Stomach (tissue), 9 donors: ENCODE data around the gene ESPL1. TPM values are rescaled to one million over a fixed set of nuclear protein-coding genes. Genes with fewer than 3 reads are reported as not detected.
A peak's percentile ranks its signal among the peaks of the same experiment; 100 is the strongest.

ENCODE experiments used
- DNase-seq, 2 donors: peaks; one replicate each; pipeline versions ENCODE4 v3.0.0 to v3.0.0-alpha.2; 2013 to 2019
- H3K27ac ChIP-seq, 5 donors: fragments of 200-600 bp in 4 of 5; sonication (generic) in 4 of 5; one replicate each; pipeline ENCODE4 v1.5.1; 2013 to 2019; ENCODE audit warnings: mild to moderate bottlenecking in 1 of 5, moderate library complexity in 1 of 5
- H3K27me3 ChIP-seq, 3 donors: fragments of 200-600 bp; sonication (generic); one replicate each; pipeline ENCODE4 v1.5.1; 2017 to 2019; ENCODE audit warnings: mixed run types in 1 of 3
- H3K36me3 ChIP-seq, 4 donors: fragments of 200-600 bp; sonication (generic); 1 replicate in 3 of 4; 2 replicates in 1 of 4; pipeline ENCODE4 v1.5.1; 2016 to 2019
- H3K4me1 ChIP-seq, 4 donors: fragments of 200-600 bp; sonication (generic); one replicate each; pipeline ENCODE4 v1.5.1; 2016 to 2019
- H3K4me3 ChIP-seq, 4 donors: fragments of 200-600 bp; sonication (generic) in 3 of 4; one replicate each; pipeline ENCODE4 v1.5.1; 2016 to 2019; ENCODE audit warnings: mild to moderate bottlenecking in 1 of 4
- H3K9me3 ChIP-seq, 4 donors: fragments of 200-600 bp; sonication (generic); one replicate each; pipeline ENCODE4 v1.5.1; 2016 to 2019
- CTCF ChIP-seq, 7 experiments: fragments of 450-650 bp in 4 of 7; fragments of 200-600 bp in 3 of 7; sonication (generic) in 3 of 7; IDR thresholded peaks; one replicate each; pipeline ENCODE4 v1.5.1; 2016 to 2019; ENCODE audit warnings: antibody characterized with exemption in 7 of 7, control low read depth in 2 of 7, mild to moderate bottlenecking in 1 of 7
- EP300 ChIP-seq: sonication (generic); formaldehyde crosslinking; IDR thresholded peaks from one replicate; pipeline ENCODE4 v1.6.1; 2017; ENCODE audit warnings: antibody characterized with exemption
- POLR2A ChIP-seq, 4 donors: fragments of 450-650 bp; IDR thresholded peaks; one replicate each; pipeline ENCODE4 v1.6.1; 2016; ENCODE audit warnings: antibody characterized with exemption in 4 of 4, control low read depth in 2 of 4, mild to moderate bottlenecking in 1 of 4, moderate library complexity in 1 of 4
- POLR2AphosphoS5 ChIP-seq, 3 donors: sonication (generic); formaldehyde crosslinking; IDR thresholded peaks; one replicate each; pipeline ENCODE4 v1.6.1; 2016; ENCODE audit warnings: antibody characterized with exemption in 3 of 3
- WGBS, 5 donors: extraction: QIAGEN DNeasy Blood & Tissue Kit in 3 of 5; methylation state at CpG; one replicate each; pipeline versions ENCODE4 v1.1.5 to v1.1.7; 2013 to 2018; 5-methylcytosine and 5-hydroxymethylcytosine counted together
- intact Hi-C: fragments of 100-400 bp; cut with DNase I; formaldehyde crosslinking; loops from one replicate; pipeline ENCODE4 v1.15.1; 2023; ENCODE audit warnings: low total_unique reads
- polyA plus RNA-seq, 3 donors: library from polyadenylated mRNA; stranded (reverse); fragments of 200-250 nt; gene quantifications; one replicate each; pipeline ENCODE4 v1.2.3, GENCODE V29; 2013
- total RNA-seq, 5 donors: library from RNA; depleted of rRNA; stranded (reverse); fragments of >200 nt; gene quantifications; one replicate each; pipeline versions ENCODE4 v1.1.0 to v1.2.3, GENCODE V29; 2014 to 2016
- donor health status: healthy with polysubstance abuse.
- donor health status: Bipolar disorder and iron deficiency.
- donor health status: healthy.

The ESPL1 gene
- total and polyA plus RNA-seq, 8 donors = 0.15 to 43.2 (median 5.3) TPM

DNA sequence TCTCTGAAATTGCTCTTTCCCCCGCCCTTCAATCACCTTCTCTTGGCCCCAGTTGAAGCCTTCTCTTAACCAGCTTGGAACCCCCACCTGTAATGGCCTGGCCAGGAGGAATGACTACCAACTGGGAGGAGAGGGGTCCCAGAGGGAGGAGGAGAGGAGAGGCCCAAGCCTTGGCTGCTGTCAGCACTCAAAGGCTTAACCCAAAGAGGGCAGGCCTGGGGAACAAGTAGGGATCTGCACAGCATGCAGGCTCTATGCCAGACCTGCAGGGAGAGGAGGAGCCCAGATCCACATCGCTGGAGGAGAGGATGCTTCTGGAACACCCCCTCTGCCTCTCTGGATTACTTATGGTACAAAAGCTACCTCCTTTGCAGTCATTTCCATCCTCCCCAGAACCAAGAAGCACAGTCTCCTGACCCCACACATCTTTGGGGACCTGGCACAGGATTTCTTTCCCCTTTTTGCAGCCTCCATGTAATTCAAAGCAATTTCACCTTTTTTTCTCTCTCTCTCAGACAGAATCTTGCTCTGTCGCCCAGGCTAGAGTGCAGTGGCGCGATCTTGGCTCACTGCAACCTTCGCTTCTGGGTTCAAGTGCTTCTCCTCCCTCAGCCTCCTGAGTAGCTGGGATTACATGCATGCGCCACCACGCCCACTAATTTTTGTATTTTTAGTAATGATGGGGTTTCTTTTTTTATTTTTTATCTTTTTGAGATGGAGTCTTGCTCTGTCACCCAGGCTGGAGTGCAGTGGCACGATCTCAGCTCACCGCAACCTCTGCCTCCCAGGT is 42.3 kb upstream of the ESPL1 start:
- Histone ChIP-seq H3K36me3 (peaks cover 6 to 26% (median 16%) of the 10 kb centered on the region in 4 donors), H3K9me3 (no peaks in the 10 kb centered on the region), H3K4me1 (peaks cover 38 to 76% (median 59%) of the 10 kb centered on the region in 4 donors), H3K4me3 (no peak overlapping the region), H3K27me3 (no peaks in the 10 kb centered on the region), H3K27ac (peak overlapping the region in 4 of 5 donors; percentile 96 to 99 (median 98))
- no peak for TF ChIP-seq POLR2AphosphoS5 (IDR thresholded peaks at IDR 0.05)
- TF ChIP-seq CTCF (IDR thresholded peaks at IDR 0.05) = no peak
- TF ChIP-seq POLR2A (IDR thresholded peaks at IDR 0.05) = no peak
- no peak for TF ChIP-seq EP300
- DNase-seq = peak in 1 of 2 donors; percentile 48
- intact Hi-C loops = no loop called here
- 85 to 92% (median 90%) methylated on average over 10 of the region's 10 CpGs for WGBS, 5 donors

DNA sequence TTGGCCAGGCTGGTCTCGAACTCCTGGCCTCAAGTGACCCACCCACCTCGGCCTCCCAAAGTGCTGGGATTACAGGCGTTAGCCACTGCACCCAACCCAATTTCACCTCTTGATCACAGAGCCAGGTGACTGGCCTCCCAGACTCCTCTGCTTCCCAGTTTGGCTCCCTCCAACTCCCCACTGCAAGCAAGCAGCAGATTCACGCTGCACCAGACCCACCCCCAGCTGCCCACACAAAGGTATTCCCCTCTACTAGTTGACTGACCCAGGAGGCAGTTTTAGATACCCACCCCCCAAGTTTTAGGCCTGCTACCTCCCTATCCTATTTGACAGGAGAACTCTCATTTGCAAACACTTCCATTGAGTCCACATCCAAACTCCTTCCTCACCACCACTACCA is 41.3 kb upstream of the ESPL1 start:
- intact Hi-C loops = no loop called here
- peaks cover 43 to 84% (median 65%) of the 10 kb centered on the region in 4 donors for H3K4me1 ChIP-seq
- 87 to 95% (median 88%) methylated on average over 4 of the region's 4 CpGs for WGBS, 5 donors
- H3K36me3 ChIP-seq = peaks cover 6 to 26% (median 16%) of the 10 kb centered on the region in 4 donors
- TF ChIP-seq POLR2A (IDR thresholded peaks at IDR 0.05) (no peak), EP300 (no peak), POLR2AphosphoS5 (IDR thresholded peaks at IDR 0.05) (no peak), CTCF (IDR thresholded peaks at IDR 0.05) (no peak)
- peaks cover 0 to 6% (median 0%) of the 10 kb centered on the region in 3 donors for H3K27me3 ChIP-seq
- no peak for DNase-seq
- no peak overlapping the region for H3K27ac ChIP-seq
- no peaks in the 10 kb centered on the region for H3K9me3 ChIP-seq
- no peak overlapping the region for H3K4me3 ChIP-seq

DNA sequence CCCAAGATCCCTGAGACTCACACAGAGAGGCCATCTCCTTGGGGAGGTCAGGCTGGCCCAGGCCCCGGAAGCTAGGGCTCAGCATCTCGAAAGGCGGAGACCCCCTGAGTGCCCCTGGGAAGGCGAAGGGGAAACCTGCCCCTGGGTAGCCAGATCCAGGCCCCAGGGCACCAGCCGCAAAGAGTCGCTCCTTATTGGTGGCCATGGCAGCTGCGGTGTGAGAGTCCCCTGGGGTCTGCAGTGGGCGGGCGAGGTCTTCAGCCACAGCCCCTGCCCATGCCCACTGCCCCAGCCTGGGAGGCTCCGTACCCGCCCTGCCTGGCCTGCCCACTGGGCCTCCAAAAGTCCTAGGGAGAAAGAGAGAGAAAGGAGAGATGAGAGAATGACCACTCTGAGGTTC is 40.8 kb upstream of the ESPL1 start:
- Histone ChIP-seq H3K4me3 (no peak overlapping the region), H3K36me3 (peaks cover 6 to 26% (median 16%) of the 10 kb centered on the region in 4 donors), H3K4me1 (peaks cover 37 to 84% (median 64%) of the 10 kb centered on the region in 4 donors), H3K27me3 (peaks cover 0 to 6% (median 0%) of the 10 kb centered on the region in 3 donors), H3K27ac (no peak overlapping the region), H3K9me3 (no peaks in the 10 kb centered on the region)
- WGBS, 5 donors = 88 to 98% (median 97%) methylated on average over 11 of the region's 11 CpGs
- intact Hi-C loops = no loop called here
- TF ChIP-seq EP300 (no peak), POLR2A (IDR thresholded peaks at IDR 0.05) (no peak)
- no peak for DNase-seq

- Histone ChIP-seq H3K27ac (no peak overlapping the region), H3K36me3 (peaks cover 6 to 26% (median 16%) of the 10 kb centered on the region in 4 donors), H3K27me3 (peaks cover 0 to 6% (median 0%) of the 10 kb centered on the region in 3 donors), H3K4me1 (peaks cover 36 to 84% (median 64%) of the 10 kb centered on the region in 4 donors), H3K4me3 (no peak overlapping the region), H3K9me3 (no peaks in the 10 kb centered on the region)
- intact Hi-C loops = no loop called here
- DNase-seq = no peak
- TF ChIP-seq CTCF (IDR thresholded peaks at IDR 0.05) (no peak), POLR2A (IDR thresholded peaks at IDR 0.05) (no peak), EP300 (no peak), POLR2AphosphoS5 (IDR thresholded peaks at IDR 0.05) (no peak)
- WGBS, 5 donors = 80 to 89% (median 83%) methylated on average over 1 of the region's 1 CpG
Observed at GRCh38 chr12:53227836-53228235, 40.3 kb upstream of the ESPL1 start.
